Spleen (tissue), 7 donors: ENCODE measurements around the gene CNP.

Source experiments
- CTCF ChIP-seq, 11 experiments: fragments of 200-600 bp in 7 of 11; fragments of 450-650 bp in 4 of 11; sonication (generic) in 4 of 11; IDR thresholded peaks in 8 of 11; conservative IDR thresholded peaks in 3 of 11; 1 replicate in 7 of 11; 2 replicates in 4 of 11; pipeline versions ENCODE4 v1.4.0 to v1.8.0; 2016 to 2021; ENCODE audit warnings: antibody characterized with exemption in 11 of 11, inconsistent platforms in 4 of 11, mild to moderate bottlenecking in 1 of 11
- POLR2AphosphoS5 ChIP-seq, 3 donors: sonication (generic); formaldehyde crosslinking; IDR thresholded peaks; one replicate each; pipeline ENCODE4 v1.5.1; 2017; ENCODE audit warnings: antibody characterized with exemption in 3 of 3
- donor health status: DM: no; HTN: no; CAD: no; lungs with moderate emphysema.
- donor health status: DM: no; HTN: no; CAD: no.
- donor health status: DM: no; HTN: no; CAD: no.

- TF ChIP-seq CTCF (IDR thresholded peaks at IDR 0.05 in 8 of 11, conservative IDR thresholded peaks at IDR 0.05 in 3 of 11): no peak
- no peak for TF ChIP-seq POLR2AphosphoS5 (IDR thresholded peaks at IDR 0.05)
These were observed 7.6 kb upstream of the CNP start for GRCh38 chr17:41959030-41959335.
